GM23338 (cell line): Measurements from ENCODE around the gene SLC45A3. TPM values are rescaled to one million over a fixed set of nuclear protein-coding genes. Genes with fewer than 3 reads are reported as not detected.

Experiments used
- ATAC-seq: fragments of 200-7000 bp; cut with Tn5 transposase; 3 replicates; pipeline ENCODE4 v1.9.1; 2020
- DNase-seq: peaks from one replicate; pipeline ENCODE4 v3.0.0-alpha.2; 2015; ENCODE audit warnings: low spot score
- H2AFZ ChIP-seq: fragments of 200-600 bp; sonication (generic); 2 replicates; pipeline ENCODE4 v1.8.0; 2016; ENCODE audit warnings: antibody characterized with exemption, mild to moderate bottlenecking, moderate library complexity
- H3F3A ChIP-seq: fragments of 200-600 bp; sonication (generic); replicated peaks from 2 replicates; pipeline ENCODE4 v1.8.0; 2017; ENCODE audit warnings: antibody characterized with exemption, mixed run types, low read depth
- H3K27ac ChIP-seq: fragments of 200-600 bp; sonication (generic); 2 replicates; pipeline ENCODE4 v1.6.1; 2016; ENCODE audit warnings: low read depth
- H3K27me3 ChIP-seq: fragments of 200-600 bp; sonication (generic); 2 replicates; pipeline ENCODE4 v1.8.0; 2016; ENCODE audit warnings: mild to moderate bottlenecking, mixed run types, moderate library complexity; ENCODE audit not compliant: insufficient read depth
- H3K36me3 ChIP-seq: fragments of 200-600 bp; sonication (generic); 2 replicates; pipeline ENCODE4 v1.8.0; 2016; ENCODE audit warnings: mild to moderate bottlenecking; ENCODE audit not compliant: insufficient read depth
- H3K4me1 ChIP-seq: fragments of 200-600 bp; sonication (generic); 2 replicates; pipeline ENCODE4 v1.8.0; 2016; ENCODE audit warnings: mild to moderate bottlenecking, moderate library complexity; ENCODE audit not compliant: insufficient read depth
- H3K4me2 ChIP-seq: fragments of 200-600 bp; sonication (generic); 2 replicates; pipeline ENCODE4 v1.7.1; 2017; ENCODE audit warnings: mixed run types
- H3K4me3 ChIP-seq: fragments of 200-600 bp; sonication (generic); 2 replicates; pipeline ENCODE4 v1.6.1; 2016; ENCODE audit warnings: mixed run types
- H3K79me2 ChIP-seq: fragments of 200-600 bp; sonication (generic); replicated peaks from 2 replicates; pipeline ENCODE4 v1.8.0; 2017; ENCODE audit warnings: mild to moderate bottlenecking; ENCODE audit not compliant: insufficient read depth
- H3K9me2 ChIP-seq: fragments of 200-600 bp; sonication (generic); 2 replicates; pipeline ENCODE4 v1.8.0; 2017; ENCODE audit not compliant: insufficient read depth
- H4K20me1 ChIP-seq: fragments of 200-600 bp; sonication (generic); replicated peaks from 2 replicates; pipeline ENCODE4 v1.8.0; 2017; ENCODE audit warnings: mild to moderate bottlenecking; ENCODE audit not compliant: insufficient read depth
- H3K27ac Mint-ChIP-seq: 2 replicates; pipeline ENCODE4 v1.8.0; 2020; ENCODE audit warnings: inconsistent platforms, mild to moderate bottlenecking, moderate library complexity, mixed read lengths
- H3K27me3 Mint-ChIP-seq: 3 replicates; pipeline ENCODE4 v1.8.0; 2022; ENCODE audit warnings: low read depth, mild to moderate bottlenecking, moderate library complexity, mixed read lengths, inconsistent platforms; ENCODE audit not compliant: insufficient read depth, poor library complexity
- H3K36me3 Mint-ChIP-seq: 3 replicates; pipeline ENCODE4 v1.8.0; 2021; ENCODE audit warnings: low read depth, mild to moderate bottlenecking, inconsistent platforms, moderate library complexity, mixed read lengths
- H3K4me1 Mint-ChIP-seq: 3 replicates; pipeline ENCODE4 v1.8.0; 2020; ENCODE audit warnings: mild to moderate bottlenecking, inconsistent platforms, mixed read lengths
- H3K4me3 Mint-ChIP-seq: 3 replicates; pipeline ENCODE4 v1.8.0; 2021; ENCODE audit warnings: moderate library complexity, mild to moderate bottlenecking, inconsistent platforms, mixed read lengths
- H3K9me3 Mint-ChIP-seq: 3 replicates; pipeline ENCODE4 v1.8.0; 2020; ENCODE audit warnings: moderate library complexity, mild to moderate bottlenecking, inconsistent platforms, mixed read lengths
- ETS1 ChIP-seq: IDR thresholded peaks from 2 replicates; pipeline ENCODE4 v1.6.1; 2016; ENCODE audit warnings: antibody characterized with exemption
- EZH2 ChIP-seq: fragments of 200-600 bp; sonication (generic); IDR thresholded peaks from one replicate; pipeline ENCODE4 v1.8.0; 2017; ENCODE audit warnings: antibody characterized with exemption, mild to moderate bottlenecking, low read depth; ENCODE audit not compliant: unreplicated experiment
- JUNB ChIP-seq: IDR thresholded peaks from one replicate; pipeline ENCODE4 v1.6.1; 2016; ENCODE audit warnings: antibody characterized with exemption; ENCODE audit not compliant: unreplicated experiment
- POLR2AphosphoS5 ChIP-seq: IDR thresholded peaks from 2 replicates; pipeline ENCODE4 v1.6.1; 2016; ENCODE audit warnings: antibody characterized with exemption, low read depth
- REST ChIP-seq: IDR thresholded peaks from one replicate; pipeline ENCODE4 v1.6.1; 2018; ENCODE audit warnings: antibody characterized with exemption; ENCODE audit not compliant: unreplicated experiment
- STAT1 ChIP-seq: IDR thresholded peaks from one replicate; pipeline ENCODE4 v1.6.1; 2016; ENCODE audit warnings: antibody characterized with exemption; ENCODE audit not compliant: unreplicated experiment
- ZNF114 ChIP-seq: fragments of 250-450 bp; sonication (Bioruptor Pico); IDR thresholded peaks from 2 replicates; pipeline ENCODE4 v1.5.0; 2020; ENCODE audit warnings: mild to moderate bottlenecking, moderate library complexity
- ZNF331 ChIP-seq: fragments of 250-450 bp; sonication (Bioruptor Pico); IDR thresholded peaks from 2 replicates; pipeline ENCODE4 v1.5.0; 2020; ENCODE audit warnings: low read depth, mild to moderate bottlenecking, moderate library complexity
- ZNF462 ChIP-seq: fragments of 250-450 bp; sonication (Bioruptor Pico); IDR thresholded peaks from 2 replicates; pipeline ENCODE4 v1.5.0; 2020; ENCODE audit warnings: mild to moderate bottlenecking, moderate library complexity
- polyA plus RNA-seq: library from polyadenylated mRNA; unstranded; fragments of >200 nt; fragmentation: Nextera tagmentation; extraction: Ambion mirVana; gene quantifications from 2 replicates; pipeline ENCODE4 v1.2.1, GENCODE V29; 2016
- total RNA-seq: library from RNA; depleted of rRNA; stranded (reverse); fragments of >200 nt; shearing (Covaris generic); gene quantifications from 2 replicates; pipeline ENCODE4 v1.2.3, GENCODE V29; 2014
- TF ChIP-seq, protein P1 (sequence below), 2 experiments: fragments of 200-600 bp in 1 of 2; sonication (generic) in 1 of 2; conservative IDR thresholded peaks; 2 replicates each; pipeline versions ENCODE4 v1.5.1 to v1.6.1; 2016 to 2017; ENCODE audit warnings: antibody characterized with exemption in 2 of 2, low read depth in 2 of 2, mild to moderate bottlenecking in 2 of 2, moderate library complexity in 1 of 2

The SLC45A3 gene
- total and polyA plus RNA-seq, 2 experiments from 2014 or later = 4.7 to 16.0 TPM

- Histone ChIP-seq H3K4me3 (no peak overlapping the region), H4K20me1 (peaks cover 5% of the 10 kb centered on the region), H3K27me3 (no peaks in the 10 kb centered on the region), H3F3A (peaks cover 8% of the 10 kb centered on the region; the same call in 1 of the 2 replicates), H3K4me1 (peaks cover 3% of the 10 kb centered on the region; the same call in 1 of the 2 replicates), H3K79me2 (no peaks in the 10 kb centered on the region), H2AFZ (no peak overlapping the region), H3K36me3 (no peaks in the 10 kb centered on the region), H3K27ac (no peak overlapping the region), H3K9me2 (no peaks in the 10 kb centered on the region), H3K4me2 (no peak overlapping the region)
- Mint-ChIP-seq H3K27ac (no peak overlapping the region), H3K4me3 (no peak overlapping the region), H3K9me3 (no peaks in the 10 kb centered on the region), H3K4me1 (peaks cover 42% of the 10 kb centered on the region), H3K27me3 (peaks cover 18% of the 10 kb centered on the region), H3K36me3 (peaks cover 6% of the 10 kb centered on the region; the same call in 2 of the 3 replicates)
- ATAC-seq = no peak
- TF ChIP-seq ETS1 (no peak), JUNB (no peak), ZNF114 (CRISPR knock-in tag) (no peak), POLR2AphosphoS5 (no peak), EZH2 (no peak), ZNF462 (no peak), STAT1 (no peak), ZNF331 (CRISPR knock-in tag) (no peak), REST (no peak)
- TF ChIP-seq, protein P1, sequence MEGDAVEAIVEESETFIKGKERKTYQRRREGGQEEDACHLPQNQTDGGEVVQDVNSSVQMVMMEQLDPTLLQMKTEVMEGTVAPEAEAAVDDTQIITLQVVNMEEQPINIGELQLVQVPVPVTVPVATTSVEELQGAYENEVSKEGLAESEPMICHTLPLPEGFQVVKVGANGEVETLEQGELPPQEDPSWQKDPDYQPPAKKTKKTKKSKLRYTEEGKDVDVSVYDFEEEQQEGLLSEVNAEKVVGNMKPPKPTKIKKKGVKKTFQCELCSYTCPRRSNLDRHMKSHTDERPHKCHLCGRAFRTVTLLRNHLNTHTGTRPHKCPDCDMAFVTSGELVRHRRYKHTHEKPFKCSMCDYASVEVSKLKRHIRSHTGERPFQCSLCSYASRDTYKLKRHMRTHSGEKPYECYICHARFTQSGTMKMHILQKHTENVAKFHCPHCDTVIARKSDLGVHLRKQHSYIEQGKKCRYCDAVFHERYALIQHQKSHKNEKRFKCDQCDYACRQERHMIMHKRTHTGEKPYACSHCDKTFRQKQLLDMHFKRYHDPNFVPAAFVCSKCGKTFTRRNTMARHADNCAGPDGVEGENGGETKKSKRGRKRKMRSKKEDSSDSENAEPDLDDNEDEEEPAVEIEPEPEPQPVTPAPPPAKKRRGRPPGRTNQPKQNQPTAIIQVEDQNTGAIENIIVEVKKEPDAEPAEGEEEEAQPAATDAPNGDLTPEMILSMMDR (conservative IDR thresholded peaks at IDR 0.05; ENCODE audit: low read depth in 2 of 2) = no peak
- DNase-seq = no peak
Measured at GRCh38 chr1:205660361-205660760, 19.9 kb downstream of the SLC45A3 start.
